H9 (cell line): Measurements from ENCODE around the gene MAP3K7CL. TPM values are rescaled to one million over a fixed set of nuclear protein-coding genes. Genes with fewer than 3 reads are reported as not detected.

Source experiments
- DNase-seq: peaks from one replicate; pipeline ENCODE4 v3.0.0-alpha.2; 2017
- H2AFZ ChIP-seq: one replicate; pipeline ENCODE4 v1.6.1; 2013; ENCODE audit warnings: mild to moderate bottlenecking, low read length, control low read depth, moderate library complexity
- H2AK5ac ChIP-seq: 2 replicates; pipeline ENCODE4 v1.6.1; 2013; ENCODE audit warnings: low read length, control low read depth, mixed read lengths; ENCODE audit not compliant: insufficient read length
- H2BK120ac ChIP-seq: one replicate; pipeline ENCODE4 v1.6.1; 2013; ENCODE audit warnings: low read depth, mild to moderate bottlenecking, low read length, control low read depth, inconsistent platforms; ENCODE audit not compliant: poor library complexity, severe bottlenecking
- H2BK12ac ChIP-seq: 2 replicates; pipeline ENCODE4 v1.6.1; 2013; ENCODE audit warnings: low read length, control low read depth, mixed read lengths, low read depth; ENCODE audit not compliant: insufficient read length
- H2BK15ac ChIP-seq: 2 replicates; pipeline ENCODE4 v1.6.1; 2013; ENCODE audit warnings: low read depth, low read length, control low read depth
- H2BK20ac ChIP-seq: one replicate; pipeline ENCODE4 v1.6.1; 2013; ENCODE audit warnings: low read depth, mild to moderate bottlenecking, low read length, control low read depth, inconsistent platforms; ENCODE audit not compliant: poor library complexity, severe bottlenecking
- H2BK5ac ChIP-seq: 2 replicates; pipeline ENCODE4 v1.6.1; 2013; ENCODE audit warnings: low read length, control low read depth, mixed read lengths; ENCODE audit not compliant: insufficient read length
- H3K14ac ChIP-seq: 2 replicates; pipeline ENCODE4 v1.6.1; 2013; ENCODE audit warnings: low read length, control low read depth; ENCODE audit not compliant: insufficient read depth
- H3K18ac ChIP-seq: 2 replicates; pipeline ENCODE4 v1.6.1; 2013; ENCODE audit warnings: low read depth, mild to moderate bottlenecking, mixed read lengths, low read length, control low read depth; ENCODE audit not compliant: insufficient read length
- H3K23ac ChIP-seq: 2 replicates; pipeline ENCODE4 v1.6.1; 2013; ENCODE audit warnings: low read length, control low read depth, mixed read lengths, low read depth; ENCODE audit not compliant: insufficient read length
- H3K23me2 ChIP-seq: 2 replicates; pipeline ENCODE4 v1.6.1; 2013; ENCODE audit warnings: low read depth, mild to moderate bottlenecking, mixed read lengths, low read length, control low read depth; ENCODE audit not compliant: insufficient read length, poor library complexity, severe bottlenecking
- H3K27ac ChIP-seq: 2 replicates; pipeline ENCODE4 v1.5.1; 2013; ENCODE audit warnings: low read length, control low read depth, mixed read lengths, low read depth; ENCODE audit not compliant: insufficient read length
- H3K27me3 ChIP-seq: 2 replicates; pipeline ENCODE4 v1.6.1; 2013; ENCODE audit warnings: low read length, control low read depth, inconsistent platforms; ENCODE audit not compliant: insufficient read depth
- H3K4ac ChIP-seq: 2 replicates; pipeline ENCODE4 v1.6.1; 2013; ENCODE audit warnings: low read depth, mild to moderate bottlenecking, control low read depth, inconsistent platforms, low read length, moderate library complexity
- H3K4me1 ChIP-seq: 2 replicates; pipeline ENCODE4 v1.6.1; 2013; ENCODE audit warnings: low read length, control low read depth, inconsistent platforms; ENCODE audit not compliant: insufficient read depth
- H3K4me2 ChIP-seq: 2 replicates; pipeline ENCODE4 v1.6.1; 2013; ENCODE audit warnings: low read length, control low read depth, mixed read lengths; ENCODE audit not compliant: insufficient read length, insufficient read depth
- H3K56ac ChIP-seq: 2 replicates; pipeline ENCODE4 v1.6.1; 2013; ENCODE audit warnings: low read depth, mild to moderate bottlenecking, mixed read lengths, low read length, control low read depth; ENCODE audit not compliant: insufficient read length
- H3K79me1 ChIP-seq: 2 replicates; pipeline ENCODE4 v1.6.1; 2013; ENCODE audit warnings: low read depth, mild to moderate bottlenecking, moderate library complexity, low read length, control low read depth, inconsistent platforms; ENCODE audit not compliant: insufficient read depth, poor library complexity, severe bottlenecking
- H3K79me2 ChIP-seq: 2 replicates; pipeline ENCODE4 v1.6.1; 2013; ENCODE audit warnings: low read length, control low read depth, inconsistent platforms; ENCODE audit not compliant: insufficient read depth
- H3K9ac ChIP-seq: 2 replicates; pipeline ENCODE4 v1.6.1; 2013; ENCODE audit warnings: low read length, control low read depth, mixed read lengths; ENCODE audit not compliant: insufficient read length; ENCODE audit errors: extremely low read depth
- H3K9me3 ChIP-seq: one replicate; pipeline ENCODE4 v1.6.1; 2013; ENCODE audit warnings: low read depth, low read length, inconsistent platforms; ENCODE audit not compliant: control insufficient read depth
- H3T11ph ChIP-seq: one replicate; pipeline ENCODE4 v1.6.1; 2013; ENCODE audit warnings: mild to moderate bottlenecking, low read length, control low read depth, inconsistent platforms
- H4K20me1 ChIP-seq: one replicate; pipeline ENCODE4 v1.6.1; 2013; ENCODE audit not compliant: control insufficient read depth, insufficient read length, insufficient read depth
- H4K5ac ChIP-seq: 2 replicates; pipeline ENCODE4 v1.6.1; 2013; ENCODE audit warnings: low read depth, mild to moderate bottlenecking, mixed read lengths, low read length, control low read depth; ENCODE audit not compliant: insufficient read length
- H4K8ac ChIP-seq: replicated peaks from 2 replicates; pipeline ENCODE4 v1.6.1; 2013; ENCODE audit warnings: low read length, control low read depth, mixed read lengths, low read depth; ENCODE audit not compliant: insufficient read length
- H4K91ac ChIP-seq: 2 replicates; pipeline ENCODE4 v1.6.1; 2013; ENCODE audit warnings: low read depth, mild to moderate bottlenecking, moderate library complexity, mixed read lengths, low read length, control low read depth; ENCODE audit not compliant: insufficient read length
- H3K27ac Mint-ChIP-seq, 3 experiments: 2 replicates in 2 of 3; 3 replicates in 1 of 3; pipeline ENCODE4 v1.8.0; 2020 to 2021; ENCODE audit warnings: mixed read lengths in 3 of 3, mild to moderate bottlenecking in 1 of 3, moderate library complexity in 1 of 3
- H3K27me3 Mint-ChIP-seq: 2 replicates; pipeline ENCODE4 v1.8.0; 2021; ENCODE audit warnings: low read depth, mild to moderate bottlenecking, moderate library complexity, mixed read lengths
- H3K36me3 Mint-ChIP-seq, 3 experiments: 2 replicates in 2 of 3; 3 replicates in 1 of 3; pipeline ENCODE4 v1.8.0; 2020 to 2021; ENCODE audit warnings: low read depth in 3 of 3, mixed read lengths in 3 of 3; ENCODE audit not compliant: insufficient read depth in 1 of 3
- H3K4me1 Mint-ChIP-seq, 2 experiments: 2 replicates each; pipeline ENCODE4 v1.8.0; 2020; ENCODE audit warnings: mixed read lengths in 2 of 2
- H3K4me3 Mint-ChIP-seq, 2 experiments: 2 replicates in 1 of 2; 3 replicates in 1 of 2; pipeline ENCODE4 v1.8.0; 2020 to 2021; ENCODE audit warnings: mild to moderate bottlenecking in 2 of 2, mixed read lengths in 2 of 2, moderate library complexity in 1 of 2
- H3K9me3 Mint-ChIP-seq, 2 experiments: 2 replicates in 1 of 2; 3 replicates in 1 of 2; pipeline ENCODE4 v1.8.0; 2020; ENCODE audit warnings: mild to moderate bottlenecking in 2 of 2, mixed read lengths in 2 of 2, moderate library complexity in 1 of 2
- WGBS: extraction: QIAGEN DNeasy Blood & Tissue Kit; methylation state at CpG from one replicate; pipeline ENCODE4 v1.1.7; 2013; ENCODE audit warnings: missing lambda C conversion rate, low lambda C conversion rate, mixed read lengths; ENCODE audit not compliant: insufficient read length; ENCODE audit errors: extremely low coverage; 5-methylcytosine and 5-hydroxymethylcytosine counted together
- total RNA-seq: library from RNA; stranded (reverse); gene quantifications from 2 replicates; pipeline ENCODE4 v1.2.1, GENCODE V29; 2021
- TF ChIP-seq, protein P1 (sequence below): fragments of 200-600 bp; sonication (generic); conservative IDR thresholded peaks from 3 replicates; pipeline ENCODE4 v1.8.0; 2021; ENCODE audit warnings: antibody characterized with exemption, mild to moderate bottlenecking

MAP3K7CL gene
- total RNA-seq, 1 experiment from 2014 or later, result not detected

GRCh38 chr21:29136033-29136432 is 5.6 kb downstream of the MAP3K7CL start:
- no peak overlapping the region for H3K23ac ChIP-seq
- no peak overlapping the region for H4K5ac ChIP-seq
- no peaks in the 10 kb centered on the region; the same call in 1 of the 2 replicates for H3K27me3 ChIP-seq
- no peak for DNase-seq
- no peak overlapping the region for H2AFZ ChIP-seq
- H3K79me2 ChIP-seq, result no peaks in the 10 kb centered on the region
- H3K4me2 ChIP-seq, result no peak overlapping the region
- no CpG with 5 or more reads among the region's 1 CpG for WGBS
- H4K20me1 ChIP-seq, result no peaks in the 10 kb centered on the region
- no peaks in the 10 kb centered on the region for H3K4me1 ChIP-seq
- TF ChIP-seq, protein P1, sequence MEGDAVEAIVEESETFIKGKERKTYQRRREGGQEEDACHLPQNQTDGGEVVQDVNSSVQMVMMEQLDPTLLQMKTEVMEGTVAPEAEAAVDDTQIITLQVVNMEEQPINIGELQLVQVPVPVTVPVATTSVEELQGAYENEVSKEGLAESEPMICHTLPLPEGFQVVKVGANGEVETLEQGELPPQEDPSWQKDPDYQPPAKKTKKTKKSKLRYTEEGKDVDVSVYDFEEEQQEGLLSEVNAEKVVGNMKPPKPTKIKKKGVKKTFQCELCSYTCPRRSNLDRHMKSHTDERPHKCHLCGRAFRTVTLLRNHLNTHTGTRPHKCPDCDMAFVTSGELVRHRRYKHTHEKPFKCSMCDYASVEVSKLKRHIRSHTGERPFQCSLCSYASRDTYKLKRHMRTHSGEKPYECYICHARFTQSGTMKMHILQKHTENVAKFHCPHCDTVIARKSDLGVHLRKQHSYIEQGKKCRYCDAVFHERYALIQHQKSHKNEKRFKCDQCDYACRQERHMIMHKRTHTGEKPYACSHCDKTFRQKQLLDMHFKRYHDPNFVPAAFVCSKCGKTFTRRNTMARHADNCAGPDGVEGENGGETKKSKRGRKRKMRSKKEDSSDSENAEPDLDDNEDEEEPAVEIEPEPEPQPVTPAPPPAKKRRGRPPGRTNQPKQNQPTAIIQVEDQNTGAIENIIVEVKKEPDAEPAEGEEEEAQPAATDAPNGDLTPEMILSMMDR, result no peak
- no peak overlapping the region for H4K8ac ChIP-seq
- no peak overlapping the region for H3K4ac ChIP-seq
- no peak overlapping the region for H3K27ac ChIP-seq
- H3K79me1 ChIP-seq, result no peaks in the 10 kb centered on the region
- no peak overlapping the region for H3K27ac Mint-ChIP-seq
- no peak overlapping the region for H3K14ac ChIP-seq
- H3K4me3 Mint-ChIP-seq, result no peak overlapping the region
- no peaks in the 10 kb centered on the region for H3K23me2 ChIP-seq
- H2BK20ac ChIP-seq, result no peak overlapping the region
- no peak overlapping the region for H3K56ac ChIP-seq
- H2BK120ac ChIP-seq, result no peak overlapping the region
- no peak overlapping the region for H4K91ac ChIP-seq
- H2BK5ac ChIP-seq, result no peak overlapping the region
- peaks cover 9 to 14% of the 10 kb centered on the region in 2 experiments for H3K4me1 Mint-ChIP-seq
- H3K36me3 Mint-ChIP-seq, result no peaks in the 10 kb centered on the region; a peak in 1 of 7 replicates
- H3T11ph ChIP-seq, result no peak overlapping the region
- H3K9me3 ChIP-seq, result no peaks in the 10 kb centered on the region
- no peak overlapping the region for H3K9ac ChIP-seq
- no peak overlapping the region for H2BK15ac ChIP-seq
- no peak overlapping the region for H3K18ac ChIP-seq
- H3K27me3 Mint-ChIP-seq, result peaks cover 76% of the 10 kb centered on the region
- H2AK5ac ChIP-seq, result no peak overlapping the region
- no peak overlapping the region for H2BK12ac ChIP-seq
- H3K9me3 Mint-ChIP-seq, result no peaks in the 10 kb centered on the region
